Thyroid gland (tissue), 4 donors: ENCODE measurements around the gene ANKRD40.

ENCODE experiments used
- CTCF ChIP-seq, 6 experiments: fragments of 200-600 bp in 3 of 6; fragments of 450-650 bp in 3 of 6; sonication (generic) in 3 of 6; IDR thresholded peaks; one replicate each; pipeline ENCODE4 v1.5.1; 2016 to 2019; ENCODE audit warnings: antibody characterized with exemption in 6 of 6, mild to moderate bottlenecking in 2 of 6, inconsistent platforms in 1 of 6, moderate library complexity in 1 of 6
- POLR2A ChIP-seq, 2 donors: fragments of 450-650 bp; IDR thresholded peaks; one replicate each; pipeline ENCODE4 v1.6.1; 2017; ENCODE audit warnings: antibody characterized with exemption in 2 of 2, mild to moderate bottlenecking in 2 of 2, moderate library complexity in 1 of 2

GRCh38 chr17:50693036-50693682 is 14.6 kb downstream of the ANKRD40 start:
- TF ChIP-seq POLR2A (IDR thresholded peaks at IDR 0.05) (no peak), CTCF (IDR thresholded peaks at IDR 0.05) (no peak)
